GM19035 (cell line): ENCODE data around the gene PCDH7.

ENCODE experiments used
- ATAC-seq: cut with Tn5 transposase; IDR thresholded peaks from one replicate; pipeline ENCODE4 v1.9.1; 2021; ENCODE audit not compliant: unreplicated experiment

The PCDH7 gene

GRCh38 chr4:30776921-30777415 lies 56.8 kb downstream of the PCDH7 start:
- ATAC-seq, result no peak
